Stromal cell of bone marrow (primary cell): ENCODE data around the gene DIP2C.

Source experiments
- DNase-seq: peaks from one replicate; pipeline ENCODE4 v3.0.0-alpha.2; 2012; ENCODE audit warnings: low read depth

The DIP2C gene

GRCh38 chr10:677038-677437, 12.4 kb downstream of the DIP2C start:
- DNase-seq: no peak

DNA sequence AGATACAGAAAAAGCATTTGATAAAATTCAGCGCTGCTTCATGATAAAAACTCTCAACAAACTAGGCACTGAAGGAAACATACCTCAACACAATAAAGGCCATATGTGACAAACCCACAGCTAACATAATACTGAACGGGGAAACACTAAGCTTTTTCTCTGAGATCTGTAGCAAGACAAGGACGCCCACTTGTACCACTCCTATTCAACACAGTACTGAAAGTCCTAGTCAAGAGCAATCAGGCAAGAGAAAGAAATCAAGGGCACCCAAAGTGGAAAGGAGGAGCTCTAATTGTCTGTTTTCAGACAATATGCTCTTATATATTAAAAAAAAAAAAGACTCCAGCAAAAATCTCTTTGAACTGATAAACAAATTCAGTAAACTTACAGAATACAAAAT, 13.3 kb downstream of the DIP2C start:
- DNase-seq: no peak

- DNase-seq: no peak
Observed at GRCh38 chr10:675532-675931, 13.9 kb downstream of the DIP2C start.

DNA sequence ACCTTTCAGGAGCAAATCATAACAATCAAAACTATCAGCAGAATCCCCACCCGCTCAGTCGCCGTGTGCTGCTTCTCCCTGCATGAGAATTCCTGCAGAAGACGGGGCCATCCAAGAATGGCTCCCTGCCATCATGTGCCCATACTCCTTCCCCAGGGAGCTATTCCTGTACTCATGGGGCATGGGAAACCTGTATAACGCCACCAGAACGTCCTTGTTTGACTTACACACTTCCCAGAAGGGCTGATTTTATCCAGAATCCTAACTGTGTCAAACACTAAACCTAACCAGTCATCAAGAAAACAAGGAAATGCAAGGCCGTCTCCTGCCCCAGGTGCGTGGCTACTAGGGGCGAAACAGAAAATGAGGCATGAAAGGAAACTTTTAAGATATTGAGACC, 16.0 kb downstream of the DIP2C start:
- DNase-seq: no peak

- no peak for DNase-seq
Observed at GRCh38 chr10:672992-673391, 16.5 kb downstream of the DIP2C start.

DNA sequence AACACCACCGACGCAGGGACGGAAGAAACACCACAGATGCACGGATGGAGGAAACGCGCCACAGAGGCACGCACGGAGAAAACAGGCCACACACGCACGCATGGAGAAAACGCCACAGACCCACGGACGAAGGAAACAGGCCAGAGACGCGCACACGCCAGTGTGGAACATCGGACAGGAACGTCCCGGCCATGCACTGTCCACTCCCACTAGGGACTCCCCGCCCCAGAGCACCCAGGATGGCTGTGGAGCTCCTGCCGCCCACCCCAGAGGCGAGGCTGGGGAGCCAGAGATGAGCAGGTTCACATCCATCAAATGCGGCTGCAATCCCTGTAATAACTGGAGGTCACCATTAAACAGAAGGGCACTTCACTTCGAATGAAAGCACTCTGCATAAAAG, 17.3 kb downstream of the DIP2C start:
- no peak for DNase-seq

GRCh38 chr10:670990-671389, 18.5 kb downstream of the DIP2C start:
- DNase-seq: no peak

DNA sequence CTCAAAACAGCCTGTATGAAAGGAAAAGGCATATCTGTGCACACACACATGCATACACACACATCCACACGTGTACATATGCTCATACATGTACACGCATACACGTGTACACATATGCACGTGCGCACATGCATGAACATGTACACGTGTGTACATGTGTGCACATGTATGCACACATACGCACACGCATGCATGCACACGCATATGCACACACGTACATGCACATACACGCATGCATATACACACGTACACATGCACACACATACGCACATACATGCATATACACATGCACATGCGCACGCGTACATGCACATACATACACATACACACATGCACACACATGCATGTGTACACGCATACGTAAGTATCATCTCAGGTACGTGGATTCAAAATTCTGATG, 19.4 kb downstream of the DIP2C start:
- no peak for DNase-seq

DNA sequence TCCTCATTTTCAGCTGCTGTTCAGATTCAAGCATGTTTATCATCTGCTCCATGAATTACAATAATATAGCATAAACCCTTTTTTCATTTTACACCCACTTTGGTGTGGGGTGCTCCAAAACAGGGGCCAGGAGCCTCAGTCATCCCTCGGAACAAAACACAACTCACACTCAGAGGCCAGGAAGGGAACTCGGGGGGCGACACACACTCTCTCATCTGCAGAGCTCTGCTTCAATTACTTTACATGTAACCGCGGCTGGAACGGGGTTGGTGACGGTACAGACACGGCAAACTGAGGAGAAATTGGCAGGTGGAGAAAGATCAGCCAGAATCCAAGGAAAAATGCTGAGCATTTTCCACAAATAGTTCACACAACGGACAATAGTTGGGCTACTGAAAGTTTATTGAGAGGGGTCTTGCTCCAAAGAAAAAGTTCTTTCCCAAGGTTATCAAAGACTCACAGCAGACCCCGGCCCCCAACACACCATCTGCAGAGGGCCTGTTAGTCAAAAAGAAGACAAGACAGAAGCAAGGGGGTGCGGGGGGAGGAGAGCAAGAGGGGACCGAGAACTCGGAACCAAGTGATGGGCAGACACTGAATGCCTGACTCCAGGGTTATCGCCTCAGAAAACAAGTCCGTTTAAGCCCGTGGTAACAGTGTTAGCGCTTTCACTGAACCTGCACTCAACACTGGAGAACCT, 20.5 kb downstream of the DIP2C start:
- no peak for DNase-seq

DNA sequence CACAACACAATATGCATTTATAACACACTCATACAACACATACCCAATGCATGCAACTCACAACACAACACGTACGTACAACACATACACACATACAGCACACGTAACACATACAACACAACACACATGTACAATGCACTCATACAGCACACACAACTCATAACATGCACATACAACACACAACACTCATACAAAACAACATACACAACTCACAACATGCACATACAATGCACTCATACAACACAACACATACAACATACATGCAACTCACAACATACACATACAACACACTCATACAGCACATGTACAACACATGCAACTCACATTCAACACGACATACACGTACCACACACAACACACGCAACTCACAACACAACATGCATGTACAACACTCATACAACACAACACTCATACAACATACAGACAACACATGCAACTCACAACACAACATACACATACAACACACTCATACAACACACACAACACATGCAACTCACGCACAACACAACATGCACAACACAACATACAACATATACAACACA, 21.8 kb downstream of the DIP2C start:
- DNase-seq: no peak

DNA sequence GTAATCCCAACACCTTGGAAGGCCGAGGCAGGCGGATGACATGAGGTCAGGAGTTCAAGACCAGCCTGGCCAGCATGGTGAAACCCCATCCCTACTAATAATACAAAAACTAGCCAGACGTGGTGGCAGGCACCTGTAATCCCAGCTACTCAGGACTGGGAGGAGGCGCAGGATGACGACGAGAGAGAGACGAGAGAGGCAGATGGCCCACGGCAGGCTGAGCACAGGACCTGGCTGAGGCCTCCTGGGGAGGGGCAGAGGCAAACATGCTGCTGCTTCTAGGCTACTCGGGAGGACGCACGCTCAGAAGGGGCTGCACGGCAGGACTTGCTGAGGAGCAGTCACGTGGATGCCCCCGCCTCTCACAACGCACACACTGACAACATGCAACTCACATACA, 22.4 kb downstream of the DIP2C start:
- DNase-seq: no peak

DNA sequence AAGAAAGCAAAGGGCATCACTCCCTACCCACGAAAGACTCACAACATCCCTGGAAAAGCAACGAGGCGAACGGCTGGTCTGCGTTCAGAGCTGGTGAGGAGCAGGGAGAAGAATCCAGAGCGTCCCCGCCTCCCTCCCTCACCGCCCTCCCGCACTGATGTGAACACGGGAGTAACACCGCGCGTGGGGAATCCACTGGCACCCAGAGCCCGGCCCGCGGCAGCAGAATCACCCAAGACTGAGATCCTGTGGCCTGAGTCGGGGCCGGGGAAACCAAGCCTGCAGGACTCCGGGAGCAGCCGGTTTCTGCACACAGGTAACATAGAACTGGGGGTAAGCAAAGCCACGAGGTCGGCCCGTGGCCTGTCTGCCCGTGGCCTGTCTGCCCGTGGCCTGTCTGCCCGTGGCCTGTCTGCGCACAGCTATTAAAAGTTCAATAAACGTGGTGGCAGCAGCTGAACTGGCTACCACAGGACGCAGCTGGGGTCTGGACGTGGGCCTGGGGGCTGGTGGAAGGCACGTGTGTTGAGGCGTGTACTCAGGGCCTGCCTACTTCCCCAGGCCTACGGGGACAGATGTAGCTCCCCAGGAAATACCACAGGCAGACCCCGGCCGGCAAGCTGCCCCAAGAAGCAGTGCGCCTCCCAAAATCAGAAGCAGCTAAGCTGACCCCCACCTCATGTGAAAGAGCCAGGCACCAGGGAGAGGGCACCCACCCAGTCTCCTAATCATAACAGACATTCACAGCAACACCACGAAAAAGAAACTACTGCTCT, 23.0 kb downstream of the DIP2C start:
- DNase-seq: no peak

DNA sequence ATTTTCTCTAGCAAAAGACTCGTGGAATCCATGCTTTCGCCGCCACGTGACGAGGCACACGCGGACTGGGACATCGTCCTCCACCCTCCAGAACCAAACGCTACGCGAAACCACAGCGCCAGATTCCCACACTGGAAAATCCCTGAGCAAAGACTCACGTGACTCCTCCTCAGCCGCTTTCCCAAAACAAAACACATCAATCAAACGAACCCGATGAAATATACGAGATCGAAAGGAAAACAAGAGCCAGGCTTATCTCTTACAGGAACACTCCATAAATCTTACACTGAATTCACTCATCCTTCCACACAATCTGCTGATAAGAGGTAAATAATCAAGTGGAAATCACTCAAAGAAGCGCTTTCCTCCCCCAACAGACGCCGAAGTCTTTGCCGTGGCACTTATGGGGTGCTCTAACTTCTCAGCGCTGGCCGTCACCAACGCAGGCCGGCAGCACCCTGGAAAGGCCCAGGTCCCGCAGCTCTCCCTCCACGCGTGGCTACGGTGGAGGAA, 23.8 kb downstream of the DIP2C start:
- DNase-seq: no peak

DNA sequence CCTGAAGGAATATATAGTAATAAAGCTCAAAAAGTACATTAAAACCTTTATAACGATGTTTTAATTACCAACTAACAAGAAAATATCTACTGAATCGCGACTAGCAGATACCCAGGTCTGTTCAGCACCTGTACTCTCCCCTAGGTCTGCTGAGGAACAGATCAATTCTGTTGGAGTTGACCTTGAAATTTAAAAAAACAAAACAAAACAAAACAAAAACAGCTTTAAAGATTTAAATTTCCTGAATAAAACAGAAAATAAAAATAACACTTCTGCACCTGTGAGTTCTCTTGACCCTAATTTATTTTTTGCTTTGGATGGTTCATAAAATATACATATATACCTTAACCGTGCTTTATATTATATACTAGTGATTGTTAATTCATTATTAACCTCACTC, 24.6 kb downstream of the DIP2C start:
- DNase-seq: no peak

DNA sequence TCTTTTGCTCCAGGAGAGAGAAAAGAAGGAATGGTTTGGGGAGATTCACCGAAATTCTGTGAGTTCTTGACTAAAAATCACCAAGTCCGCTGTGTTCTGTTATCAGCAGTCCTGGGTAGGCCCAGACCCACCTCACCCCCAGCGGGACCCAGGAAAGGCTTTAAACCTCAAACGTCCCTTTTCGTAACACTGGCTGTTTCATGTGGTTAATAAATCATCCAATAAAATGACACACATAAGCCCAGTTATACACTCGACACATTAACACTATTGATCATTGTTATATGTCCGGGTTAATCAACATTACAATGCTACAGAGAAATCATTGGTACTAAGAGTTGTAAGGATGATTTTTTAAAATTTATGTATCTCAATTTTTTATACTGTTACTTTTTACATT, 25.2 kb downstream of the DIP2C start:
- no peak for DNase-seq

- DNase-seq: no peak
Observed at GRCh38 chr10:663831-664251, 25.6 kb downstream of the DIP2C start.

DNA sequence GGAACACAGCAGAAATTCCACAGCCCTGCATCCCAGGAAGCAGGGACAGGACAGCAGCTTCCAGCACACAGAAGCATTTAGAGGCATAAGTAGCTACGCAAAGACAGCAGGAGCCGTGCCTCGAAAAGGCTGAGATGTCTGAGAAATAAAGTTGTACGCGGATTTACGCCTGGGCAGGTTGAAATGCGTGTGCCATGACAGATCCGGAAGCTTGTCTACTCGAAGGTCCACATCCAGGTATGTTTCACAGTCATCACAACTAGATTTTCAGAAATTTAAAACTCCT, 26.1 kb downstream of the DIP2C start:
- no peak for DNase-seq

DNA sequence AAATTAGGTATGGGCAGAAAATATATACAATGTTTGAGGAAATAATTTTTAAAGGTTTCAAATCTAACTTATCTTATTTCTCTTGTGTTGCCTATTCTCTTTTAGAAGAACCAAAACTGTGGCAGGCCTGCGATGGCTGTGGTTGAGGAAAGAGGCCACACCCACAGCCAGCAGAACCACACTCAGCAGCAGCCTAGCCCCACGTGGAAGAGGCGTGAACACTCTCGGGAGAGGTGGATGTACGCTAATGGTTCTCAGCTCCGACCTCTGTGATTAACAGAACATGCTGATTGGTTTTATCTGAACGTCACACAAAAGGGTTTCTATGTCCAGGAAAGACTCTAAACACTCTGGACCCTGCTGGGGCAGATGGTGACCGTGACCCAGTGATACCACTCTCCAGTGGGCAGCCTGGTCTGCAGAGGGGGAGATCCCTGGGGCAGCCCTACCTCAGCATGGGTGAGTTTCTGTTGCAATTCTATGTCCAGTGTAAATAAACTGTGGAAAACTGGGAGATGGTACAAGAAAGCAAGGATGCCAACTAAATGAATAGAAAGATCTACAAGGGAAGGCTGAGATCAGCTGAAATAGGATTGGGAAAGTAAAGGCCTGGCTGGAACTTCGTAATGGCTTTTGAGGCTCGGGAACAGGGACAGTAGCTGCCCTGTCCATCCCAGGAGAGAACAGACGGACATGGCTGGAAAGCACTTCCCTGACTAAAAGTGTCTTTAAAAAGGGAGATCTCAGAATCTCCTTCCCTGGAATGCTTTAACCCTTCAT, 26.6 kb downstream of the DIP2C start:
- no peak for DNase-seq

DNA sequence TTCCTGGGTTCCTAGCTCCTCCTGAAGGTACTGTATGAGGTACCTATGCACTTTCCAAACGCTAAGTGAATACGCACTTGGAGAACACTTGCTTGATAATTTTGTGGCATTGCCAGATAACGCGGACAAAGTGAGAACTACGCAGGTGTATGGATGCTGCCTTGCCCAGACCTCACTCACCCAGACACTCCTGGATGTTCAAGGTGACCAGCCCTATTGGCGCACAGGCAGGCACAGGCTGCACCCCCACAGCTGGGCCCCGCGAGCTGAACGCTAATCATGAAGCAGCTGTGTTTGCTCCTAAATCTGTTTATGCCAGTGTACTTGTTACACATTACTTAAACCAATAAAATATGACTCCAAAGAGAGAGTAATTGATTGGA, 27.3 kb downstream of the DIP2C start:
- no peak for DNase-seq

DNA sequence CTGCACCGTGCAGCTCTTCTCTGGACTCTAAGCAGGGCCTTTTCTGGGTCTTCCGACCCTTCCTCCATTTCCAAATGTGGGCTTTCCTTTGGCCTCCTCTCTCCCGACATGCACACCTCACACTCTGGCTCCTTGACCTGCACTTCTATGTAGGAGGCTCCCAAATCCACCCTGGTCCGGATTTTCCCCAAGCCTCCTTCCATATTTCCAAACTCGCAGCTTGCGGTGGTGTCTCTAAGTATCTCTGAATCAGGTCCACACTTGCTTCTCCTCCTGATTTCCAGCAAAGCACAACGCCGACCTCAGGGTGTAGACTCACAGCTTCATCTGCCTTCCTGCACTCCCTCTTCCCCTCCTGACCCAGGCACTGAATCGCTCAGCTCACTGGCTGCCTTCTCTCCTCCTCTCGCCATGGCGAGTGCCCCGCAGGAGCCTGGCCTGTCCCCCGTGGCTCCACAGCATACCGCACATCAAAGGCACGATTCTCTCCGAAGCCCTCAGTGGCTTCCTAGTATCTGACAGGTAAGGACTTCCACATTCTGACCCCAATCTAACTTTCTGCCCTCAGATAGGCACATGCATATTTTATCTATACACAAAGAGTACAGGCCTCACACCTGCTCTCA, 27.8 kb downstream of the DIP2C start:
- DNase-seq: no peak

DNA sequence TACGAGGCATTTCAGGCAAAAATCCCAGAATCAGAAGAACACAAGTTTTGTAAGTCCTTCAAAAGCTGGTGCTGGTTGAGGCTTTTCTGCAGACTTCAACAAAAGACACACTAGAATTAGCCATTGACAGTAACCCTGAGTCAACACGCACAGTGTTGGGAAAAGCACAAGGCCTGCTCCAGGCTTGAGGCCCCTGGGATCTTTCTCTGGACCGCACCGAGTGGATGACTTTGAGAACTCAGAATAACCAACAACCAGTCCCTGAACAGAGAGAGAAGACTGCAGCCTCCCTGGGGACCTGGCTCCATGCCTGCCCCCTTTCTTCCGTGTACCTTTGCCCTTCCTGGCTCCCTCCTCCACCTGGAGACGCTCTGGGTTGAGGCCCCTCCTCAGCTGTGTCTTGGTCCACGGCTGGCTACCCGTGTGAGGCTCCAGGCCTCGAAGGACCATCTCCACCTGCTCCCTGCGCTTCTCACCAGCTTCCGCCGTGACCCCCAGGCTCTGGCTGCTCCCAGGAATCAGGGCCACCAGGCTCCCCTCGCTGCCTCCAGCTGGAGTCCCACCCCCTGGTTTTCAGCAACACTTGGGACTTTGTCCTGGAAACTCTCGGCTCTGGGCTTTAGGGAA, 28.4 kb downstream of the DIP2C start:
- peak; percentile 65 for DNase-seq

DNA sequence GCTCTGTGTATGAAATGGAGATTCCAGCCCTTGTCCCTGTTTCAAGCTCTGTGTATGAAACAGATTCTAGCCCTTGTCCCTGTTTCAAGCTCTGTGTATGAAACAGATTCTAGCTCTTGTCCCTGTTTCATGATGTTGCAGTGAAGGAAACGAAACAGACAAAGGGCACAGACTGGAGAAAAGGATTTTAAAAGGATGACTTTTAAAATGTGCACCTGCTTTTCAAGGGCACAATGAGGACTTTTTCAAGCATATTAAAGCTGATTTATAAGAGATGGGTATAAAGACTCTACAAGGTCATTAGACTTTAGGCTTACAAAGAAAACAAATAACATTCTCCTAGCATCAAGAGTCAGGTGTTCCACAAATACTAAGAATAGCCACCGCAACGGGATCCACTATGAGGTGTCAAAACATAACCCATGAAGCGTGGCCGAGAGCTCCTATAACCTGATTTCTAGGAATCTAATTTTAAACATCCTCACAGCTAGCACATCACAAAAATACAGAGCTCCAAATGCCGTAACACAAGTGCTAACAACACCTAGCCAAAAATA, 29.0 kb downstream of the DIP2C start:
- no peak for DNase-seq
